Vagina (tissue), 2 donors: ENCODE data around the gene CNTNAP4.

ENCODE experiments used
- CTCF ChIP-seq, 3 experiments: fragments of 450-650 bp in 2 of 3; fragments of 200-600 bp in 1 of 3; sonication (generic) in 1 of 3; IDR thresholded peaks; one replicate each; pipeline ENCODE4 v1.5.1; 2017 to 2019; ENCODE audit warnings: antibody characterized with exemption in 3 of 3, mild to moderate bottlenecking in 2 of 3, moderate library complexity in 2 of 3
- POLR2A ChIP-seq, 2 donors: fragments of 450-650 bp; IDR thresholded peaks; one replicate each; pipeline ENCODE4 v1.6.1; 2017; ENCODE audit warnings: antibody characterized with exemption in 2 of 2, mild to moderate bottlenecking in 2 of 2, moderate library complexity in 2 of 2
- POLR2AphosphoS5 ChIP-seq, 2 donors: sonication (generic); formaldehyde crosslinking; IDR thresholded peaks; one replicate each; pipeline ENCODE4 v1.9.0; 2017; ENCODE audit warnings: antibody characterized with exemption in 2 of 2, mild to moderate bottlenecking in 2 of 2, low read depth in 1 of 2; ENCODE audit not compliant: insufficient read depth in 1 of 2

DNA sequence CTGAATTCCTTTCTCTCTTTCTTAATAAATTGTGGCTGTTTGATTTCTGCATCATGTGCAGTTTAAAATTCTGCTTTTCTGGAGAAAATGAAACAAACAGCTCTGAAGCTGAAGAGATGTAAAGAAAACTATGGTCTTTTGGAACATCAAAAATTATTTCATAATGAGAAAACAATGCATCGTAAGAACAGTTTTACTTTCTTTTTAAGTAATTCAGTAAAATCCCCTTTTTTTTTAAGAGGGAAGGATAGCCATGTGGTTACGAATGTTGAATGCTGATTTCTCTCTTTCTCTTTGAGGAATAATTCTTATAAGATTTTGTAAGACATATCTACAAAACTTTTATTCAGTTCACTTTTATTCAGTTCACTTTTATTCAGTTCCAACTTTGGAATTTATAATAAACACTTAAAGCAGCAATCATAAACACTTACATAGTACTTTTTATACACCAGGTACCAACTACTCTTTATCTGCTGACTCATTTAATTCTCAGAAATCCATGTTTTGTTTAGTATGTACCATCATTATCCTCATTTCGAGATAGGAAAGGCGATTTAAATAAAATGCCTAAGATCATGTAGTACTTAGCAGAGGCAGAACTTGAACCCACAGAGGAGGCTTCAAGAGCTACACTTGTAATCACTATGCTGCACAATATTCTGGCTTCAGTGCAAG is 26.6 kb downstream of the CNTNAP4 start:
- TF ChIP-seq POLR2AphosphoS5 (IDR thresholded peaks at IDR 0.05; ENCODE audit: insufficient read depth in 1 of 2, low read depth in 1 of 2): no peak
- no peak for TF ChIP-seq CTCF (IDR thresholded peaks at IDR 0.05)
- no peak for TF ChIP-seq POLR2A (IDR thresholded peaks at IDR 0.05)
